ENCODE results near the gene PPARG.

GRCh38 chr3:12301513-12301912, 12.6 kb downstream of the PPARG start:
- TF ChIP-seq, protein P1, sequence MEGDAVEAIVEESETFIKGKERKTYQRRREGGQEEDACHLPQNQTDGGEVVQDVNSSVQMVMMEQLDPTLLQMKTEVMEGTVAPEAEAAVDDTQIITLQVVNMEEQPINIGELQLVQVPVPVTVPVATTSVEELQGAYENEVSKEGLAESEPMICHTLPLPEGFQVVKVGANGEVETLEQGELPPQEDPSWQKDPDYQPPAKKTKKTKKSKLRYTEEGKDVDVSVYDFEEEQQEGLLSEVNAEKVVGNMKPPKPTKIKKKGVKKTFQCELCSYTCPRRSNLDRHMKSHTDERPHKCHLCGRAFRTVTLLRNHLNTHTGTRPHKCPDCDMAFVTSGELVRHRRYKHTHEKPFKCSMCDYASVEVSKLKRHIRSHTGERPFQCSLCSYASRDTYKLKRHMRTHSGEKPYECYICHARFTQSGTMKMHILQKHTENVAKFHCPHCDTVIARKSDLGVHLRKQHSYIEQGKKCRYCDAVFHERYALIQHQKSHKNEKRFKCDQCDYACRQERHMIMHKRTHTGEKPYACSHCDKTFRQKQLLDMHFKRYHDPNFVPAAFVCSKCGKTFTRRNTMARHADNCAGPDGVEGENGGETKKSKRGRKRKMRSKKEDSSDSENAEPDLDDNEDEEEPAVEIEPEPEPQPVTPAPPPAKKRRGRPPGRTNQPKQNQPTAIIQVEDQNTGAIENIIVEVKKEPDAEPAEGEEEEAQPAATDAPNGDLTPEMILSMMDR (IDR thresholded peaks at IDR 0.05): no peak
- no peak for TF ChIP-seq POLR2AphosphoS5 (IDR thresholded peaks at IDR 0.05)

Measured in upper lobe of left lung (tissue), 4 donors.